OCI-LY1 (cell line): ENCODE results near the gene SDR42E1.

ENCODE experiments used
- H2AFZ ChIP-seq: fragments of 200-600 bp; sonication (generic), shearing (Covaris generic); 2 replicates; pipeline ENCODE4 v1.6.0; 2014; ENCODE audit warnings: antibody characterized with exemption, mild to moderate bottlenecking, low read length
- H3F3A ChIP-seq: fragments of 200-600 bp; sonication (generic), shearing (Covaris generic); 2 replicates; pipeline ENCODE4 v1.6.0; 2014; ENCODE audit warnings: mild to moderate bottlenecking, antibody characterized with exemption, low read length, moderate library complexity; ENCODE audit not compliant: insufficient read depth
- H3K27ac ChIP-seq: fragments of 200-600 bp; sonication (generic); 2 replicates; pipeline ENCODE4 v1.5.1; 2014; ENCODE audit warnings: low read length, mixed run types, mild to moderate bottlenecking, low read depth; ENCODE audit not compliant: poor library complexity, severe bottlenecking
- H3K27me3 ChIP-seq: fragments of 200-600 bp; sonication (generic); 2 replicates; pipeline ENCODE4 v1.6.0; 2014; ENCODE audit warnings: antibody characterized with exemption, mild to moderate bottlenecking, low read length, moderate library complexity; ENCODE audit not compliant: insufficient read depth
- H3K36me3 ChIP-seq: fragments of 200-600 bp; sonication (generic); 2 replicates; pipeline ENCODE4 v1.6.1; 2014; ENCODE audit warnings: mild to moderate bottlenecking, antibody characterized with exemption, low read length, moderate library complexity, mixed read lengths; ENCODE audit not compliant: insufficient read depth
- H3K4me1 ChIP-seq: fragments of 200-600 bp; sonication (generic); 2 replicates; pipeline ENCODE4 v1.5.1; 2014; ENCODE audit warnings: mild to moderate bottlenecking, low read length, moderate library complexity; ENCODE audit not compliant: insufficient read depth, severe bottlenecking
- H3K4me2 ChIP-seq: fragments of 200-600 bp; sonication (generic), shearing (Covaris generic); 2 replicates; pipeline ENCODE4 v1.6.1; 2014; ENCODE audit warnings: low read length
- H3K4me3 ChIP-seq: fragments of 200-600 bp; sonication (generic); 2 replicates; pipeline ENCODE4 v1.5.1; 2014; ENCODE audit warnings: low read length, low read depth, mild to moderate bottlenecking, mixed read lengths; ENCODE audit not compliant: poor library complexity, severe bottlenecking
- H3K79me2 ChIP-seq: fragments of 200-600 bp; shearing (Covaris generic); 2 replicates; pipeline ENCODE4 v1.6.1; 2016; ENCODE audit warnings: mixed run types, low read length, mixed read lengths; ENCODE audit not compliant: insufficient read depth
- H3K9ac ChIP-seq: fragments of 200-600 bp; sonication (generic), shearing (Covaris generic); 2 replicates; pipeline ENCODE4 v1.6.1; 2014; ENCODE audit warnings: mild to moderate bottlenecking, low read length, mixed read lengths
- H3K9me2 ChIP-seq: fragments of 200-600 bp; sonication (generic), shearing (Covaris generic); 2 replicates; pipeline ENCODE4 v1.6.1; 2014; ENCODE audit warnings: low read depth, mild to moderate bottlenecking, low read length, mixed read lengths
- H3K9me3 ChIP-seq: fragments of 200-600 bp; shearing (Covaris generic); 2 replicates; pipeline ENCODE4 v1.6.1; 2014; ENCODE audit warnings: low read length, mixed read lengths
- H4K20me1 ChIP-seq: fragments of 200-600 bp; sonication (generic), shearing (Covaris generic); 2 replicates; pipeline ENCODE4 v1.6.0; 2016; ENCODE audit warnings: mild to moderate bottlenecking, low read length; ENCODE audit not compliant: insufficient read depth
- CTCF ChIP-seq: fragments of 200-600 bp; sonication (generic), shearing (Covaris generic); IDR thresholded peaks from 2 replicates; pipeline ENCODE4 v1.5.1; 2017; ENCODE audit warnings: mild to moderate bottlenecking, antibody characterized with exemption, low read length, moderate library complexity, mixed read lengths
- EZH2 ChIP-seq: fragments of 200-600 bp; sonication (generic), shearing (Covaris generic); IDR thresholded peaks from 2 replicates; pipeline ENCODE4 v1.8.0; 2017; ENCODE audit warnings: borderline replicate concordance, mixed run types, mild to moderate bottlenecking, antibody characterized with exemption, low read length, moderate library complexity, mixed read lengths

SDR42E1 gene

GRCh38 chr16:81951564-81951963 is 59.7 kb downstream of the SDR42E1 start:
- Histone ChIP-seq H3K9me2 (no peaks in the 10 kb centered on the region), H3K9me3 (0 out of 2 replicates have a peak, but pooled peaks cover 3% of the 10 kb centered on the region), H3K4me3 (no peak overlapping the region), H3K9ac (no peak overlapping the region), H3K79me2 (no peaks in the 10 kb centered on the region), H2AFZ (no peak overlapping the region), H3K27me3 (no peaks in the 10 kb centered on the region), H3K4me1 (no peaks in the 10 kb centered on the region), H4K20me1 (no peaks in the 10 kb centered on the region), H3K36me3 (peaks cover 100% of the 10 kb centered on the region), H3F3A (no peaks in the 10 kb centered on the region; the same call in 1 of the 2 replicates), H3K4me2 (no peak overlapping the region), H3K27ac (no peak overlapping the region)
- TF ChIP-seq EZH2 (no peak), CTCF (no peak)

- Histone ChIP-seq H3K4me3 (no peak overlapping the region), H3K9ac (no peak overlapping the region), H3K9me3 (0 out of 2 replicates have a peak, but pooled peaks cover 3% of the 10 kb centered on the region), H3K27ac (no peak overlapping the region), H2AFZ (no peak overlapping the region), H3K4me2 (no peak overlapping the region), H3K79me2 (no peaks in the 10 kb centered on the region), H3K4me1 (no peaks in the 10 kb centered on the region), H3F3A (no peaks in the 10 kb centered on the region), H3K27me3 (no peaks in the 10 kb centered on the region), H3K36me3 (peaks cover 100% of the 10 kb centered on the region), H3K9me2 (no peaks in the 10 kb centered on the region), H4K20me1 (no peaks in the 10 kb centered on the region; the same call in 1 of the 2 replicates)
- TF ChIP-seq CTCF (no peak), EZH2 (no peak)
Measured at GRCh38 chr16:81946206-81946605, 65.1 kb downstream of the SDR42E1 start.

- H4K20me1 ChIP-seq: no peaks in the 10 kb centered on the region; the same call in 1 of the 2 replicates
- no peaks in the 10 kb centered on the region for H3K9me2 ChIP-seq
- no peak overlapping the region for H3K4me3 ChIP-seq
- peaks cover 100% of the 10 kb centered on the region for H3K36me3 ChIP-seq
- H3K4me1 ChIP-seq: no peaks in the 10 kb centered on the region
- H3K27me3 ChIP-seq: no peaks in the 10 kb centered on the region
- H3K4me2 ChIP-seq: no peak overlapping the region
- H2AFZ ChIP-seq: no peak overlapping the region
- H3F3A ChIP-seq: no peaks in the 10 kb centered on the region
- no peak overlapping the region for H3K27ac ChIP-seq
- TF ChIP-seq CTCF: no peak
- no peak for TF ChIP-seq EZH2
- no peaks in the 10 kb centered on the region for H3K79me2 ChIP-seq
- H3K9ac ChIP-seq: no peak overlapping the region
- 0 out of 2 replicates have a peak, but pooled peaks cover 3% of the 10 kb centered on the region for H3K9me3 ChIP-seq
Measured at GRCh38 chr16:81945665-81946064, 65.6 kb downstream of the SDR42E1 start.
